Forelimb muscle (tissue), 1 donor: ENCODE results near the gene FHIT. TPM values are rescaled to one million over a fixed set of nuclear protein-coding genes. Genes with fewer than 3 reads are reported as not detected.

Experiments
- DNase-seq: peaks from one replicate; pipeline ENCODE4 v3.0.0-alpha.2; 2013; ENCODE audit warnings: low read depth
- polyA plus RNA-seq: library from polyadenylated mRNA; unstranded; fragments of 120-200 nt; gene quantifications from one replicate; pipeline ENCODE4 v1.2.1, GENCODE V29; 2013; ENCODE audit not compliant: insufficient read length

The FHIT gene
- polyA plus RNA-seq, 1 donor, result 7.1 TPM

DNA sequence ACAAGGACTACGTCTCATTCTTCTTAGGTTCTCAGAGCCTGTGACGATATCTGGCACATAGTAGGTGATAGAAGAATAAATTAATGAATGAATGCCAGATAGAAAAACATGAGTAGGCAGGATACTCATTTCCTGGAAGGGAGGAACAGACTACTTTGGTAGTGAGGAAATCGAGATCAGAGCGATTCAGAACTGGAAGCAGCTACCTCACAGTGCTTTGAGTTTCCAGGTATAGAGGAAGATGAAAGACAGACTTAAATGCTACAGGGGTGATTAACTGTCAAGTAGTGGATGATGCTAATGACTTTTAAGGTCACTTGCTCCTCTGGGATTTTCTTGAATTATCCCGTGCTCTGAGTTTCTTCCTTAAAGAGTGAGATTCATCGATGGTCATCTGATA, 1249.9 kb downstream of the FHIT start:
- no peak for DNase-seq

DNA sequence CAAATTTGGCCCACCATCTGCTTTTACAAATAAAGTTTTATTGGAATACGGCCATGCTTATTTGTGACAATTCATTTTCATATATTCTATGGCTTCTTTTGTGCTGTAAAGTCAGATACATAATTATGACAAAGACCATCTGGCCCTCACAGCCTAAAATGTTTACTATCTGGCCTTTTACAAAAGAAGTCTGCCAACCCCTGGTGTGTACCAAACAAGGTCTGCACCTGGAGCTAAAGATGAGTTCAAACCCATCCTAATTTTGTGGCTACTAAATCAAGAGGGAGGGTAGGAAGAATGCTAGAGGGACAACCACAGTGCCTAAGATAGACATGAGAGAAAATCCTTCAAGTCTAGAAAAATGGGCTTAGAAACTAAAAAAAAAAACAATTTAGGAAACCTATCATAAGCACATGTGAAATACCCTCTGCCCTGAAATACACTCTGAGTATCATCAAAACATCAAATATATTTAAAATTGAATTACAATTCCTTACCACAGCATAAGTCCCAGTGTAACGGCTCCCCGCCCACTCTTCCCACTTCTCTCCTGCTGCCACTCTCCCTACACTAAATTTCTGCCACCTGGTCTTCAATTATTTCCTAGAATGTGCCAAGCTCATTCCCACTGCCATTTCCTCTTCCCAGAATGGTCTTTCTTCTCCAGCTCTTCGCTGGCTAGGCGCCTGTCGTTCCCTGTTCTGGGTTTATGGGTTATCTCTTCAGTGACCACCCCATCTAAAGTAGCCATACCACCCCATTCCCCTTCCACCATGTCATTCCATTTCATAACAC, 1250.7 kb downstream of the FHIT start:
- no peak for DNase-seq

DNA sequence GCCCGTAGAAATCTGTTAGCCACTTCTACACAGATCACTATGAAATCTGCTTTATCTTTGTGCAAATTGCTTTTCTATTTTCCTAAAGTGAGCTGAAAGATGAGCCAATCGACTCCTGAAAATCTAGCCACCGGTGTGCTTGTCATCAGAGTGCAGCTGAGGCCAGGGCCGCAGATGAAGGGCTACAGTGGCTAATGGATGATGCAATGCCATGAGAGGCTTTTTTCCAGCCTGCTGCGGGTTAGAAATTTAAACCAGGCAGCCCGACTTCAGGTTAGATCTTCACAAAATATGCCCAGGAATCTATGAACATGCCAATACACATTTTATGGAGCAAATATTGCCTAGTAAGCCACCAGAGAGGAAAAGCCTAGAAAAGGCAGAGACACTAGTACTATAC, 1253.2 kb downstream of the FHIT start:
- DNase-seq, result no peak

DNA sequence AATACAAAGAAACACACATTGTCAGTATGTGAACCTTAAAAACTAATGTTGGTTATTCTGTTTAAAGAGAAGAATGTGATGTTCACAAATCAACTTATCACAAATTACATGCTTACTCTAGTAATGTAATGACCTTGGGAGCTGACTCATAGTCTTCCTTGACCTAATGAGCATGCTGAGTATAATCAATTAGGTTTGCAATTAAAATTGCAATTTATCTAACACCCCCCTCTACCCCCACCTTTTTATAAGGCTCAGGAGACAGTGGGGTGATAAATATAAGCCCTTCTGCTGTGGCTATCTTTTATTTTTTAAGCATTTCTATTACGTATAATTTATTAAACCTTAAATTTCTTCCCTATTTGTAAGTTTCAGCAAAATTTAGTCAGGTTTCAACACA, 1253.7 kb downstream of the FHIT start:
- no peak for DNase-seq

DNA sequence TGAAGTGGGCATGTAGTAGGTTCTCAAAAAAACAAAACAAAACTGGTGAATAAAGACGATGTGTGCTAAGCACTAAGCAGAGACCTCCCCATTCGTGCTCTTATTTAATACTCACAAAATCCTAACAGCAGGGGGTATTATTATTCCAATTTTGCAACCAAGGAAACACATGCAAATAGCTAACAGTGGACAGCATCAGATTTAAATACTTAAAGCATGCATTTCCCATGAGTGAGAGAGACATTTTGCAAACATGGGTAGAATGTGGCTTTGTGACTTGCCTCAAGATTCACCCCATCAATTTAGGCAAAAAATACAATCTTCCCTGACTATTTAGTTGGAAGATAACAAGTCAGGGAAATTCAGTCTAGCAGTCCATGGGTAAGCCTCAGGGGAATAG, 1255.2 kb downstream of the FHIT start:
- DNase-seq, result no peak

DNA sequence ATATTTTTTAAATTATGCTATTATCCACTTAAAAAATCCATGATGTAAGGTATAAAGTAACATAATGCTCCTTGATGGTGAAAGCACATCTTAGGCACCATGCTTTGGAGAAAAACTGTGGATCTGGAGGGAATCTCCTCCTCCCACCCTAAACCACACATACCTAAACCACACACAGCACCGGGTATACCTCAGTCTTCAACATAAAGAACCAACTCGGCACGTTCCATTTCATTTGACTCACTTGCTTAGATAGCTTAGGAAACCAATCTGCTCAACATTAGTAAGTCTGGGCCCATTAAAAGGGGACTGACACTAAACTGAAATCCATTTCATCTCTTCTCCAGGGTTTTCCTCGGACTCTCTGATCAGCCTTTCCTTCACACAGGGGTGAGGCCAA, 1255.7 kb downstream of the FHIT start:
- DNase-seq, result no peak

DNA sequence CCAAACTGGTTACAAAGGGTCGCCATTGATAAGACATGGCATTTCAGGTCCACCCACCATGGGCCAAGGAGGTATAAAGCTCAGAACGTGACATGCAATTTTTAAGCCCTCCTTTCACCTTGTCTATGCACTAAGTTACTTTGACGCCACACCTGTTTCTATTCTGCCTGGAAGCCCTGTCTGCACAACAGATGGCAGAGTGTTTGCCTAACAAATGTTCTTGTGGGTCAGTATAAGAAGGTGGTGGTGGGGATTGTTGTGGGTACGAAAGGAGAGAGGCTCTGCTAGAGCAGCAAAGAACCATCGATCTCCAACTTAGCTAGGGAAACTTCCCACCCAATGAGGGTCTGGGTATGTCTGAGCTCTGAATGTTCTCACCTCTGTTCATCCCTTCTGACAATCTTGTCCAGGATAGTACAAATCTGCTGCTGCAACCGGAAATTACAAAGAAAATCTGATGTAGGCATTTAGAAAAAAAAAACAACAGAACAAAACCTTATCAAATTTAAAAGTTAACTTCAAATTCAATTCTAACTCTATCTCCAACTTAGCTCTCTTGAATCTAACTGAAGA, 1256.4 kb downstream of the FHIT start:
- no peak for DNase-seq

DNA sequence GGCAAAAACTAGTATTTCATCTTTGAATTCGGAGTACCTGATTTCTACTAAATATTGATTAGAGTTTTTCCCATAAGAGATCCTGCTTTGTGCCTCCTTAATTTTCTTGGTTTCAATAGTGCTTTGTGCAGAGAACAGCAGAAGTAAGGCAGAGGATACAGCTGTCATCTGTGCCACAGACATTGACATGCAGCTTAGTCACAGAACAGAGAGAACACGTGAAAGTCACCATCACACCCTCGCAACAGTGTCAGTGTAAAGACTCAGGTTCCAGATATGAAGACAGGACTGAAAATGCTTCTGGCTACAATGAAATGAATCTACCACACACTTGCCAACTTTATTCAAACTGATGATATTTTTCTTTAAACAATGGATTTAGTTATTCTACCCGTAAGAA, 1258.7 kb downstream of the FHIT start:
- no peak for DNase-seq

DNA sequence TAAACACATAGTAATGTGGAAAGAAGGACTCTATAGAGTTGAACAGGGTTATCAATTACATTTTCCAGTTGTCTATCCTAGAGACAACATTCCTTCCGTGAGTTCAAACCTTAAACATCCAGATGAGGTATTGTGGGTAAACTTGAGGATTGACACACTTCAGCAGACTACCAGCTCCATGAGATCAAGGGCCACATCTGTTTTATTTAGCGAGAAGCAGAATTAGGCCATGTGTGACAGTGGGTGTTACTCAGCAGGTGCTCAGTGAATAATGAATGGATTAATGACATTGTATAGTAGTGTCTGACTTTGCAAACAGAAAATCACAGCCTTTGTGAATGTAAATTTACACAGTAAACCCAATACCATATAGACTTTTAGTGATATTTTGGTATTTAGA, 1260.3 kb downstream of the FHIT start:
- no peak for DNase-seq

DNA sequence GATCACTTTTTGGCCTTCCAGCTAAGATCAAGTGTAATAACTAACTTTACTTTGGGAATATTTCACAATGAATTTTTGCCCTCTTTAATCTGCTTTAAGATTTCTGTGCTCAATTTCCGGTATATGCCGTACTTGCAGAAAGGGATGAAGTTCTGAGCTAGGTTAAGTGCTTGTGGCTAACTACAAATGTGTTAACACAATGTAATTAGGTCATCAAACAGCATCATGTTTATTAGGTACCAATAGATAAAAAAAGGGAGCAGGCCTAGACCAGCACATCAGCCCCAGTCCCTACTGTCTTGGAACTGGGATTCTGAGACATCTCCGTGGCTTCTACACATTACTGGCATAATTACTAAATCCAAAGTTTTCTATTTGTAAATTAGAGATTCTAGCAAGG, 1268.7 kb downstream of the FHIT start:
- no peak for DNase-seq

DNA sequence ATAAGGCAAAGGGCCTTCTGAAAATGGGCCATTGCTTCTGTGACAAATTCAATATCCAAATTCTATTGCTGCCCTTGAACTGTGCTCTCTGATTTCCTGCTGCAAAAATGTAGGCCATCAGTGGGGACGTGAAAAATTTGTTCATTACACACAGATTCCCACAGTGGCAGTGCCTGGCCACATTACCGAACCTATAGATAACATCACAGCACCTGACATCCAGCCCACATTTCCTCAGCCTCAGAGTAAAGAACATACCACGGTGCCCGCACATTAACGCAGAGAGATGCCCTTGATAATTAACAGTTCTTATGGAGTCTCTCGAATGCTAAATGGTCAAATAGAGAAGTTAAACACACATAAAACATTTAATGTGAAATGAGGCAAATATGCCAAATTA, 1269.9 kb downstream of the FHIT start:
- DNase-seq, result no peak

DNA sequence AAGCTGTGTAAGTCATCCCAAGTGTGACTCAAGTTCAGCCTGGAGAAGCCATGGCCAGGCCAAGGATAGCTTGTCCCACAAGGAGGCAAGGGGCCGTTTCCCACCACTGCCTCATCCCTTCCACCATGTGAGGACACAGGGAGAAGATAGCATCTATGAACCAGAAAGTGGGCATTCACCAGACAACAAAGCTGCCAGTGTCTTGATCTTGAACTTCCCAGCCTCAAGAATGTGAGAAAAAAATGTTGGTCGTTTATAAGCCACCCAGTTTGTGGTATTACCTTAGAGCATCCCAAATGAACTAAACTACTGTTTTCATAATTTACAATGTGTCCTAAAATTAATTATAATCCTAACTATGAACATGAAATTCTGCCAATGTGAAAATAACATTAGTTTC, 1270.7 kb downstream of the FHIT start:
- DNase-seq, result no peak

DNA sequence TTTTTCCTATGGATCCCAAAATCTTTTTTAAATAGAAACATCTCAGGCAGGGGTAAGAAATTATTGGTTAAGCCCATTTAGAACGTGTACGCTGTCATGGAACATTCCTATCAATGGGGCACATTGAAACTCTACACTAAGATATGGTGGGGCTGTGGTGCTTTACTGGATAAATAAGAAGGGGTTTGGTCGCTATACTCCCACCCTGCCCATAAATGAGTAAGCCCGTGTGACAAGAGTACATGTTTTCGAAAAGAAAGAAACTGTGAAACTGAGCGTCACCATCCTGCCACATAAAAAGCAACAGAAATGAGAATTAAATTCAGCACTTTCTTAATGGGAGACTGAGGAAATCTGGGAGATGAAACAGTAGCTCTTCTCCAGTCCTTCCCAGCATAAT, 1271.7 kb downstream of the FHIT start:
- no peak for DNase-seq

DNA sequence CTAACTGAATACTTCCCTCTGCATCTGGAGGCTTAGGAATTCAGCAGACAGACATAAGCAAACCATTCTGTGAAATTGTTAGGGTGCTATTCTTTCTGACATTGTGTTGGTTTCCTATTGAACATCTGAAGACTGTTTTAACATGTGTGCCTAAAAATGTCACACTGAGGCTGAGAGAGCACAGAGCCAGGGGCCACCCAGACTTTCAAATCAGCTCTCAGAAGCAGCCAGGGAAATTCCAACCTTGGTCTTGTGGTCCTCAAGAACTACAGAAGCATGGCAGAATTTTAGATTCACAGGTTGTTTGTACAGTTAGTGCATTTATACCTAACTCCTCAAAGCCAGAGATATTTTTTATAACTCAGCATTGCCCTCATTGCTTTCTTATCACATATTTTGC, 1272.3 kb downstream of the FHIT start:
- no peak for DNase-seq

DNA sequence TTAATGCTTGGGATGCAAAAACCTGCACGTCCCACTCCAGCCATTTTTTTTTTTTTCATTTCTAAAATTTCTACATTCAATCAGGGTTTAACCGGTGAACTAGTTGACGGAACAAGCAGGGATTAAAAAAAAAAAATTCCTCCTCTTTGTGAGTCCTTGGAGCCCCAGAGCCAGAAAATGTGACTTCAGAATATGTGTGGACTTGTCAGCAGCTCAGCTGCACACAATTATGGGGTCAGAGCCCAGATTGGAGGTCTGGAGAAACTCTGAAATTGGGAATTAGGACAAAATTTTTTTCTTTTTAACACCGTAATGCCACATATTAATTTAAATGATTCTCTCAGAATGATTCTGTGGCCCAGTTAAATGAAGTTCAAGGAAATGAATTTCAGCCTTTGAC, 1280.5 kb downstream of the FHIT start:
- no peak for DNase-seq

DNA sequence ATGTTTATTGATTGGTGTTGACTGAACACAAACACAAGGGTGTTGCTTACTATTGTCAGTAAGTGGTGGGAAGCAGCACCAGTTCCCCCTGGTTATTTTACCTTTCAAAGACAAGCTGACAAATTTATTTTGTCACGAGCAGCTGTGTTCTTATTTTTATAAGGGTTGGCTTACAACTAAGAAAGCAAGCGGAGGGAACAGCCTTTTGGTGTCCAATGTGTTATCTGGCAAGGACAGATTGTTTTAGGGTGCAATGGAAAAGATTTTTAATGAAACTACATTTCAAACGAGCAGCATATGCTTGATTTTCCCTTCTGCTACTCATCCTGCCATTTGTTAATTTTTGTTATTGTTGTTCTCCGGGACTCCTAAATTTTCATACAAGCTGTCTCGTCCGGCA, 1280.9 kb downstream of the FHIT start:
- no peak for DNase-seq

DNA sequence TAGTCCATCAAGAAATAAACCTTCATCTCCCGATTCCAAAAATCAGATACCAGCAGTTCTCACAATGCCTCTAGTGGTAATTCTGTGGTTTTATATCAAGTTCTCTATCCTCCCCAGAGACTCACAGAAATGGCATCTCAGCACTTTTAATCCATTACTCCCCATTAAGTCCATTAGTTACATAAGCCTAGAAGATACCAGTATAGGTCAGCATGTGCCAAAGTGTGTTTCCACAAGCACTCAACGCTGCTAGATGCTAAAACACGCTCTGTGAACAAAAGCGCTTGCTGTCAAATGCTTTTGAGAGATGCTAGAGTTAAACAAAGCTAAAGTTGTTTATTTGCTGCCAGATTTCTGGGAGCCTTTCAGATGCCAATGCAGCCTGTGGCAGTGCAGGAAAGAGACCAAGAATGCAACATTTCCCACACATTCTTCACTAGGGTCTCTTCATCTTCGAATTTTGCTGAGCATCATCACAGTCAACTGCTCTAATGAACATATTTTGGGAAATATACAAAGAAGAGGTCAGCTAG, 1282.7 kb downstream of the FHIT start:
- no peak for DNase-seq

DNA sequence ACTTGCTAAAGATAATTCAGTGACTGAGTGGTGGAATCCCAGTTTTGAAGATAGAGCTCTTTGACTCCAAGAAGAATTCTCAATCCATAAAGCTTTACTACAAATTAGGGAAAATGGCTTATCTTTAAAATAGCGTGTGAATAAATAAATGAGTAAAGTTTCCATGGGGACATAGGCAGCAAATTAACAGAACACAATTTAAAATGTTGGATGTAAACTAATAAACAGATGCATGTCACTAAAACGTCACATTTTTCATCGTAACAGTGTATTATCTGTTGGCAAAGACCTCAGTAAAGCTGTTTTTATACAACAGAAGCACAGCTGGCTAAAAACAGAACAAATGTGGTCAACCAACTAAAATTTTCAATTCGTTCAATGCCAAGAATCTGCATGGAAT, 1287.6 kb downstream of the FHIT start:
- no peak for DNase-seq

DNA sequence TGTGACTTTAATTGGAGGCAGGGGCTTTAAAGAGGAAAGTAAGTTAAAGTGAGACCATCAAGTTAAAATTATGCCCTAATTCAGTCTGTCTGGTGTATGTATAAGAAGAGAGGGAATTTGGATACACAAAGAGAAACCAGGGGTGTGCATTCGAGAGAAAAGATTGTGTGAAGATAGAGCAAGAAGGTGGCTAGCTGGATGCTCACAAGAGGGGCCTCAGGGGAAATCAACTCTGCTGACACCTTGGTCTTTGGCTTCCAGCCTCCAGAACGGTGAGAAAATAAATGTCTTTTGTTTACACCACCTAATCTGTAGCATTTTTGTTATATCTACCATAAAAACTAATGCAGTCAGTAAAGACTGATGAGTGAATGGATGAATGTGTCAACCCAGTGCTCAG, 1294.1 kb downstream of the FHIT start:
- DNase-seq, result no peak

DNA sequence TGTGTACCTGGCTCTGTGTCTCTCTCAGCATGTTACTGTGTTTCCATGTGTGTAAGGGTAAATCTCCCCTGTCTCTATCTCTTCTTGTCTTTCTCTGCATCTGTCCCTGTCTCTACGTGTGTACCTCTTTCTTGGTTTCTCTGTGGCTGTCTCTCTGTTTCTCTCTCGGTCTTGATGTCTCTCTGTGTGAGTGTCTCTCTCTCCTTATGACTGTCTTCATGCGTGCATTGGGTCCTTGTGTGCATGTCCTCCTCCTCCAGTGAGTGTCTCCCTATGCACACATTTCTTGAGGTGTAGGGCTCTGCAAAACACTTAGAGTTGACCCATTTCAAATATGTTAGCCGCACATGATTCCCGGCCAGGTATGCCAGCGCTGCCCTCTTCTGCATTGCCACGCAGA, 1298.1 kb downstream of the FHIT start:
- no peak for DNase-seq

DNA sequence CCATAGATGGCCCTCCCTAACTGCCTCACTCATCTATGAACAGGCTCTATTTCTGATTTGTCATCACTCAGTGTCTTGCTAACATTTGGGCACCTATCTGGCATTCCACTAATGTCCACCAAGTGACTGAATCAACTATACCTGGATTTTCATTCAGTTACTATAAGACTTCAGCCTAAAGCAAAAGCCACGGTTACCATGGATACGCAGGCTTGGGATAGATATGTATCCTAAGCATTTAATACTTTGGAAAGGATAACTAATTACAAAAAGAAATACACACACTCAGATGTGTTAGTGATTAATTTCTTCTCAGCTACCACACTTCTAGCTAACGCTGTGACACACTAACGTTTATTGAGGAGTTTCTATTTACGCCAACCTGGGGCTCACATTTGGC, 1301.9 kb downstream of the FHIT start:
- DNase-seq, result no peak

DNA sequence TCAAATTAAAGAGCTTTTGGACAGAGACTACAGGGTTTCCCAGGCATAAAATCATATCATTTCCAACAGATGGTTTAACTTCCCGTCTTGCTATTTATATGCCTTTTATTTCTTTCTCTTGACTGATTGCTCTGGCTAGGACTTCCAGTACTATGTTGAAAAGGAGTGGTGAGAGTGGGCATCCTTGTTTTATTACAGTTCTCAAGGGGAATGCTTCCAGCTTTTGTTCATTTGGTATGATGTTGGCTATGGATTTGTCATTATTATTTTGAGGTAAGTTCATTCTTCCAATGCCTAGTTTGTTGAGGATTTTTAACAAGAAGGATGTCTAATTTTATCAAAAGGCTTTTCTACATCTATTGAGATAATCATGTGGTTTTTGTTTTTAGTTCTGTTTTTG, 1304.9 kb downstream of the FHIT start:
- DNase-seq, result no peak

DNA sequence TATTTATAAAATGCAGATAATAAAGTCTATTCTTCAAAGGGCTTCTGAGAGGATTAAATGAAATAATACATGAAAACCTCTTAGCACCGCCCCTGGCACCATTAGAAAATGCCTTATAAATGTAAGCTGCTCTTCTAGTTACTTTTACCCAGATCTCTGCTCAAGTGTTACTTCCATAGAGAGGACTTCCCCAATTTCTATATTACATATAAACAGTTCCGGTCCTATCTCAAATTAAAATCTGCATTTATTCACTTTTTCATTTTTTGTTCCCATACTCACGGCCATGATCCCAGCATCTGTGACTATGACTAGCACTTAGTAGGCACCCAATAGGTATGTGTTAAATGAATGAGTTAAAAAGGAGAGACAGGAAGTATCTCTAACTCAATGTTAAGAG, 1310.5 kb downstream of the FHIT start:
- DNase-seq, result no peak
